ENCODE data around the gene USP11. TPM values are rescaled to one million over a fixed set of nuclear protein-coding genes. Genes with fewer than 3 reads are reported as not detected.

The USP11 gene
- total and polyA plus RNA-seq, 2 of the 4 experiments (the other 2 are of a cell fraction), result 33.5 to 59.7 TPM

DNA sequence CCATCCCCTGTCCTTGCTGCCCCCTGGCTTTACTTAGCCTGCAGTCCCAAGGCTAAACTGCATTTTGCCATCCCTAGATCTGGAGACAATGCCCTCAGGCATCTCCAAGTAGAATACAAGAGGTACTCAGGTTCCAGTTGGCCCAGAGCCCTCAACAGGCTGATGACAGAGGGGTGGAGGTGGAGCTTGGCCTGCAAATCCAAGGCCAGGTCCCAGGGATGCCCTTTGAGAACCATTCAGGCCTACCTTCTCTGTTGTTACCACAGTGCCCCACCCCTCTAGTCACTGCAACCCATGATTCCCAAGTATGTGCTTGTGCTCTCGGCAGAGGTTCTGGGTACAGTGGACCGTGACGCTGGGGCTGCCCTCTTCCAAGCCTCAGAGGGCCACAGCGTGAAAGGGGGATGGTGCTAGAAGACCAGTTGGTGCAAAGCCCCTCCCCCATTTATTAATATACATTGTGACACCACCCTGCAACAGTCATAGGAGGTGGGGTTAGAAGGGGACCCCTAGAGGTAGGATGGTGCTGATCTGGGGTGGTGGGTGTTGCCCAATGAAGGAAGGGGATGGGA lies 45.6 kb upstream of the USP11 start:
- Histone ChIP-seq H2AK5ac (ENCODE audit: low read depth, low read length) (no peak overlapping the region), H3K4me2 (ENCODE audit: low read depth, low read length) (no peak overlapping the region), H3K9ac (ENCODE audit: low read depth, low read length) (no peak overlapping the region), H4K5ac (ENCODE audit: low read depth, low read length) (no peak overlapping the region), H3K36me3 (ENCODE audit: control insufficient read depth, insufficient read depth, low read length) (peaks cover 15% of the 10 kb centered on the region), H3K56ac (ENCODE audit: extremely low read depth, insufficient read depth, low read length) (no peak overlapping the region), H3K9me3 (ENCODE audit: control insufficient read depth, insufficient read depth, low read length) (no peaks in the 10 kb centered on the region), H2AK9ac (replicated peaks; ENCODE audit: low read depth, low read length, poor library complexity) (peak overlapping the region; percentile 25), H4K20me1 (ENCODE audit: insufficient read depth, low read length) (no peaks in the 10 kb centered on the region; the same call in 1 of the 2 replicates), H3K27ac (ENCODE audit: insufficient read depth, low read length) (no peak overlapping the region), H3K79me1 (ENCODE audit: low read depth in 1 of 2, low read length in 2 of 2) (peaks cover 5 to 11% of the 10 kb centered on the region in 2 experiments; a peak in 3 of 4 replicates), H2BK15ac (ENCODE audit: low read depth, low read length) (no peak overlapping the region), H3K4ac (ENCODE audit: low read depth, low read length) (no peak overlapping the region), H3K23ac (ENCODE audit: low read depth, low read length) (no peak overlapping the region), H2BK20ac (ENCODE audit: low read depth, low read length) (no peak overlapping the region), H3K9me1 (ENCODE audit: insufficient read depth, low read length) (no peaks in the 10 kb centered on the region), H3K4me3 (ENCODE audit: insufficient read depth, low read depth, low read length) (no peak overlapping the region), H2AFZ (replicated peaks; ENCODE audit: low read length, poor library complexity) (no peak overlapping the region), H3K4me1 (ENCODE audit: control insufficient read depth, insufficient read depth, low read length) (no peaks in the 10 kb centered on the region), H3K27me3 (ENCODE audit: control insufficient read depth, insufficient read depth, low read length) (peaks cover 2% of the 10 kb centered on the region; the same call in 1 of the 2 replicates), H2BK120ac (ENCODE audit: low read depth, low read length) (no peak overlapping the region), H2BK5ac (ENCODE audit: low read depth, low read length, poor library complexity, severe bottlenecking) (no peak overlapping the region), H4K91ac (ENCODE audit: insufficient read depth, low read depth, low read length) (no peak overlapping the region), H3K14ac (replicated peaks; ENCODE audit: low read depth, low read length) (no peak overlapping the region), H3K18ac (ENCODE audit: low read depth, low read length) (no peak overlapping the region), H4K8ac (ENCODE audit: low read depth in 2 of 2, low read length in 2 of 2) (no peak overlapping the region)
- DNase-seq, result no peak
- ChIA-PET CTCF (no interaction called here), POLR2A (ENCODE audit: unreplicated experiment) (no interaction called here)
- TF ChIP-seq MXI1 (IDR thresholded peaks at IDR 0.05; ENCODE audit: borderline replicate concordance, low read depth, low read length) (no peak), POLR2A (IDR thresholded peaks at IDR 0.05; ENCODE audit: low read depth, low read length) (no peak), NFE2L2 (IDR thresholded peaks at IDR 0.05; ENCODE audit: low read depth, low read length) (no peak)
- TF ChIP-seq, protein P1, sequence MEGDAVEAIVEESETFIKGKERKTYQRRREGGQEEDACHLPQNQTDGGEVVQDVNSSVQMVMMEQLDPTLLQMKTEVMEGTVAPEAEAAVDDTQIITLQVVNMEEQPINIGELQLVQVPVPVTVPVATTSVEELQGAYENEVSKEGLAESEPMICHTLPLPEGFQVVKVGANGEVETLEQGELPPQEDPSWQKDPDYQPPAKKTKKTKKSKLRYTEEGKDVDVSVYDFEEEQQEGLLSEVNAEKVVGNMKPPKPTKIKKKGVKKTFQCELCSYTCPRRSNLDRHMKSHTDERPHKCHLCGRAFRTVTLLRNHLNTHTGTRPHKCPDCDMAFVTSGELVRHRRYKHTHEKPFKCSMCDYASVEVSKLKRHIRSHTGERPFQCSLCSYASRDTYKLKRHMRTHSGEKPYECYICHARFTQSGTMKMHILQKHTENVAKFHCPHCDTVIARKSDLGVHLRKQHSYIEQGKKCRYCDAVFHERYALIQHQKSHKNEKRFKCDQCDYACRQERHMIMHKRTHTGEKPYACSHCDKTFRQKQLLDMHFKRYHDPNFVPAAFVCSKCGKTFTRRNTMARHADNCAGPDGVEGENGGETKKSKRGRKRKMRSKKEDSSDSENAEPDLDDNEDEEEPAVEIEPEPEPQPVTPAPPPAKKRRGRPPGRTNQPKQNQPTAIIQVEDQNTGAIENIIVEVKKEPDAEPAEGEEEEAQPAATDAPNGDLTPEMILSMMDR (conservative IDR thresholded peaks at IDR 0.05; ENCODE audit: low read depth, low read length), result no peak
- intact Hi-C loops (cut with micrococcal nuclease) (no loop called here), dilution Hi-C loops (cut with HindIII; ENCODE audit: low sequenced_read_pairs, unreplicated experiment) (no loop called here), in situ Hi-C loops (cut with MboI; ENCODE audit: low sequenced_read_pairs) (no loop called here)
- no CpG with 5 or more reads among the region's 4 CpGs for WGBS, 2 experiments (ENCODE audit: extremely low coverage in 2 of 2, insufficient read length in 1 of 2)
- no peak for ATAC-seq (ENCODE audit: low read depth)
- no TSS peak for BruUV-seq (replicated peaks)

Measured in IMR-90 (cell line).